NCI-H2171 (cell line): ENCODE results near the gene ALG8.
"Not testable (repeated sequence)": the region's sequence is repeated elsewhere in the genome, so short reads cannot be mapped to it uniquely, and the experiment has no call there.

ENCODE experiments used
- DNase-seq: peaks from one replicate; lab custom pipeline; 2025; lab: John Stamatoyannopoulos, UW

ALG8 gene

GRCh38 chr11:78100676-78101472 is 38.6 kb downstream of the ALG8 start:
- peak; percentile 40 for DNase-seq

- peak; percentile 42 for DNase-seq
Observed at GRCh38 chr11:78100261-78100660, 39.2 kb downstream of the ALG8 start.

- DNase-seq, result peak; percentile 12
Observed at GRCh38 chr11:78099666-78100065, 39.8 kb downstream of the ALG8 start.

GRCh38 chr11:78097666-78098385 is 41.6 kb downstream of the ALG8 start:
- DNase-seq, result no peak

- DNase-seq, result no peak
Observed at GRCh38 chr11:78094250-78094649, 45.2 kb downstream of the ALG8 start.

GRCh38 chr11:78086521-78087074 is 52.8 kb downstream of the ALG8 start:
- not testable (repeated sequence) for DNase-seq

GRCh38 chr11:78085972-78086371 is 53.5 kb downstream of the ALG8 start:
- peak; percentile 26 for DNase-seq

GRCh38 chr11:78084506-78084905 is 54.9 kb downstream of the ALG8 start:
- DNase-seq, result not testable (repeated sequence)

- no peak for DNase-seq
Observed at GRCh38 chr11:78083021-78083420, 56.4 kb downstream of the ALG8 start.

- no peak for DNase-seq
Observed at GRCh38 chr11:78082146-78082545, 57.3 kb downstream of the ALG8 start.

- no peak for DNase-seq
Observed at GRCh38 chr11:78081583-78081982, 57.8 kb downstream of the ALG8 start.

GRCh38 chr11:78080818-78081495 is 58.5 kb downstream of the ALG8 start:
- DNase-seq, result no peak

- no peak for DNase-seq
Observed at GRCh38 chr11:78080084-78080817, 59.2 kb downstream of the ALG8 start.

- DNase-seq, result peak; percentile 84
Observed at GRCh38 chr11:78079232-78080083, 60.0 kb downstream of the ALG8 start, which contains the start of gene NDUFC2. NDUFC2 (minus strand) TSS chr11:78079862; CDS start chr11:78079744, 118 bp downstream.

- DNase-seq, result no peak
Observed at GRCh38 chr11:78078218-78079167, 60.9 kb downstream of the ALG8 start.

GRCh38 chr11:78077592-78077991 is 61.8 kb downstream of the ALG8 start:
- DNase-seq, result not testable (repeated sequence)

- no peak for DNase-seq
Observed at GRCh38 chr11:78076733-78077403, 62.6 kb downstream of the ALG8 start.

- no peak for DNase-seq
Observed at GRCh38 chr11:78074756-78075155, 64.7 kb downstream of the ALG8 start.

GRCh38 chr11:78072455-78072854 is 67.0 kb downstream of the ALG8 start:
- DNase-seq, result no peak
